ENCODE measurements around the gene RERE.

DNA sequence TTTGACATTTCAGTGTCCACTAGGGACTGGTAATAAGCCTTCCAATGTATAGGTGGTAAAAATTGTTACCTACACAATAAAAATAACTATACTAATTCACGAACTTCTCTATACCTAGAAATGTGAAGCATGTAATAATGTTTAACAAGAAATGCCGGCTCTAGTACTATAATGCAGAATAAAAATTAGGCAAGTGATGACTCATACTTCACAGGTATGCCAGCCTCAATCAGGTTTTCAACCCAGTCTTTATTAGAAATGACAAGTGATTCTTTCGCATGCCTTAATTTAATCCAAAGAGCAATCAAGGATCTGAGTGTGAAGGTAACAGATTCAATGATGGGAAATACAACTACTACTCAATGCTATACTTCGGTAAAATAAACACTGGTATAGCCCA lies 134.9 kb downstream of the RERE start:
- TF ChIP-seq, protein P1, sequence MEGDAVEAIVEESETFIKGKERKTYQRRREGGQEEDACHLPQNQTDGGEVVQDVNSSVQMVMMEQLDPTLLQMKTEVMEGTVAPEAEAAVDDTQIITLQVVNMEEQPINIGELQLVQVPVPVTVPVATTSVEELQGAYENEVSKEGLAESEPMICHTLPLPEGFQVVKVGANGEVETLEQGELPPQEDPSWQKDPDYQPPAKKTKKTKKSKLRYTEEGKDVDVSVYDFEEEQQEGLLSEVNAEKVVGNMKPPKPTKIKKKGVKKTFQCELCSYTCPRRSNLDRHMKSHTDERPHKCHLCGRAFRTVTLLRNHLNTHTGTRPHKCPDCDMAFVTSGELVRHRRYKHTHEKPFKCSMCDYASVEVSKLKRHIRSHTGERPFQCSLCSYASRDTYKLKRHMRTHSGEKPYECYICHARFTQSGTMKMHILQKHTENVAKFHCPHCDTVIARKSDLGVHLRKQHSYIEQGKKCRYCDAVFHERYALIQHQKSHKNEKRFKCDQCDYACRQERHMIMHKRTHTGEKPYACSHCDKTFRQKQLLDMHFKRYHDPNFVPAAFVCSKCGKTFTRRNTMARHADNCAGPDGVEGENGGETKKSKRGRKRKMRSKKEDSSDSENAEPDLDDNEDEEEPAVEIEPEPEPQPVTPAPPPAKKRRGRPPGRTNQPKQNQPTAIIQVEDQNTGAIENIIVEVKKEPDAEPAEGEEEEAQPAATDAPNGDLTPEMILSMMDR (conservative IDR thresholded peaks at IDR 0.05), result no peak
- TF ChIP-seq EZH2 (IDR thresholded peaks at IDR 0.05; ENCODE audit: low read depth), result no peak

Data from PC-9 (cell line).